OCI-LY7 (cell line): Measurements from ENCODE around the gene NBEA. TPM values are rescaled to one million over a fixed set of nuclear protein-coding genes. Genes with fewer than 3 reads are reported as not detected.

Source experiments
- BruUV-seq: library from RNA; stranded (reverse); fragments of 400-500 nt; replicated peaks from 2 replicates; lab custom pipeline; 2021; lab: Mats Ljungman, UMichigan
- CTCF ChIA-PET: fragments of 300-600 bp; sonication (Branson Sonifier 250); formaldehyde crosslinking; loops from one replicate; lab custom pipeline; 2022; ENCODE audit warnings: antibody characterized with exemption; ENCODE audit not compliant: unreplicated experiment; lab: Charles Lee
- POLR2A ChIA-PET: fragments of 300-600 bp; sonication (Branson Sonifier 250); formaldehyde crosslinking; loops from one replicate; lab custom pipeline; 2022; ENCODE audit warnings: antibody characterized with exemption; lab: Charles Lee
- DNase-seq: peaks from one replicate; pipeline ENCODE4 v3.0.0-alpha.2; 2015; ENCODE audit warnings: low spot score
- H2AFZ ChIP-seq: fragments of 200-600 bp; sonication (generic), shearing (Covaris generic); 2 replicates; pipeline ENCODE4 v1.6.1; 2014; ENCODE audit warnings: mild to moderate bottlenecking, antibody characterized with exemption, low read length, moderate library complexity
- H3K27ac ChIP-seq: fragments of 200-600 bp; sonication (generic); 2 replicates; pipeline ENCODE4 v1.5.1; 2014; ENCODE audit warnings: mixed run types, low read depth, mild to moderate bottlenecking, moderate library complexity, low read length, inconsistent platforms; ENCODE audit not compliant: poor library complexity, severe bottlenecking
- H3K36me3 ChIP-seq: fragments of 200-600 bp; sonication (generic); 2 replicates; pipeline ENCODE4 v1.6.1; 2014; ENCODE audit warnings: mild to moderate bottlenecking, antibody characterized with exemption, low read length, moderate library complexity, mixed read lengths; ENCODE audit not compliant: insufficient read depth
- H3K4me1 ChIP-seq: fragments of 200-600 bp; sonication (generic); 2 replicates; pipeline ENCODE4 v1.5.1; 2014; ENCODE audit warnings: mild to moderate bottlenecking, low read length; ENCODE audit not compliant: insufficient read depth, poor library complexity, severe bottlenecking
- H3K4me2 ChIP-seq: fragments of 200-600 bp; sonication (generic); 2 replicates; pipeline ENCODE4 v1.6.1; 2014; ENCODE audit warnings: mild to moderate bottlenecking, low read length
- H3K4me3 ChIP-seq: fragments of 200-600 bp; sonication (generic); 2 replicates; pipeline ENCODE4 v1.5.1; 2014; ENCODE audit warnings: mild to moderate bottlenecking, low read depth, low read length; ENCODE audit not compliant: poor library complexity, severe bottlenecking
- H3K79me2 ChIP-seq: fragments of 200-600 bp; sonication (generic); 2 replicates; pipeline ENCODE4 v1.6.1; 2016; ENCODE audit warnings: low read depth, mild to moderate bottlenecking, low read length, moderate library complexity, mixed read lengths; ENCODE audit not compliant: insufficient read depth
- H3K9me2 ChIP-seq: fragments of 200-600 bp; sonication (generic); 2 replicates; pipeline ENCODE4 v1.6.1; 2016; ENCODE audit warnings: mild to moderate bottlenecking, low read length, mixed read lengths; ENCODE audit not compliant: insufficient read depth
- H3K9me3 ChIP-seq: fragments of 200-600 bp; sonication (generic); 2 replicates; pipeline ENCODE4 v1.6.1; 2014; ENCODE audit warnings: mild to moderate bottlenecking, mixed run types, low read length, mixed read lengths
- H4K20me1 ChIP-seq: fragments of 200-600 bp; sonication (generic); 2 replicates; pipeline ENCODE4 v1.6.1; 2014; ENCODE audit warnings: mild to moderate bottlenecking, antibody characterized with exemption, low read length, moderate library complexity, mixed read lengths; ENCODE audit not compliant: insufficient read depth
- EZH2phosphoT487 ChIP-seq: fragments of 200-600 bp; sonication (generic); IDR thresholded peaks from 2 replicates; pipeline ENCODE4 v1.6.1; 2018; ENCODE audit warnings: low read depth, borderline replicate concordance, mild to moderate bottlenecking, mixed run types, antibody characterized with exemption, low read length, moderate library complexity, mixed read lengths
- intact Hi-C: fragments of 100-400 bp; cut with micrococcal nuclease; formaldehyde crosslinking; loops from one replicate; pipeline ENCODE4 v1.10.0; 2022; ENCODE audit not compliant: unreplicated experiment
- total RNA-seq, 2 experiments: library from RNA; depleted of rRNA in 1 of 2; stranded (reverse); fragments of >200 nt in 1 of 2; shearing (Covaris generic) in 1 of 2; gene quantifications; 2 replicates each; pipeline ENCODE4 v1.2.3, GENCODE V29; 2014 to 2022
- TF ChIP-seq, protein P1 (sequence below): fragments of 200-600 bp; sonication (generic); conservative IDR thresholded peaks from 2 replicates; pipeline ENCODE4 v1.5.1; 2014; ENCODE audit warnings: mild to moderate bottlenecking, antibody characterized with exemption, low read length, moderate library complexity, mixed read lengths

NBEA gene
- total RNA-seq, 2 experiments from 2014 or later, result 3.6 to 11.0 TPM

DNA sequence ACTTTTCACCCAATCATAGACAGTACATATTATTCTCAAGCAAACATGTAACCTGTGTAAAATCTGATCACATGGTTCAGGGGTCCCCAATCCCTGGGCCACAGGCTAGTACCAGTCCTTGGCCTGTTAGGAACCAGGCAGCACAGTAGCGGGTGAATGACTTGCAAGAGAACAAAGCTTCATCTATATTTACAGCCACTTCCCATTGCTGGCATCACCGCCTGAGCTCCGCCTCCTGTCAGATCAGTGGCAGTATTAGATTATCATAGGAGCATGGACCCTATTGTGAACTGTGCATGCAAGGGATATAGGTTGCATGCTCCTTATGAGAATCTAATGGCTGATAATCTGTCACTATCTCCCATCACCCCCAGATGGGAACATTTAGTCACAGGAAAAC, 401.3 kb downstream of the NBEA start:
- H2AFZ ChIP-seq, result no peak overlapping the region
- ChIA-PET CTCF (no interaction called here), POLR2A (no interaction called here)
- no peaks in the 10 kb centered on the region for H4K20me1 ChIP-seq
- H3K27ac ChIP-seq, result no peak overlapping the region
- no peak overlapping the region for H3K4me3 ChIP-seq
- BruUV-seq, result no TSS peak
- H3K36me3 ChIP-seq, result no peaks in the 10 kb centered on the region
- no peaks in the 10 kb centered on the region for H3K9me2 ChIP-seq
- no peaks in the 10 kb centered on the region for H3K79me2 ChIP-seq
- intact Hi-C loops, result no loop called here
- no peak overlapping the region for H3K4me2 ChIP-seq
- no peak for DNase-seq
- TF ChIP-seq, protein P1, sequence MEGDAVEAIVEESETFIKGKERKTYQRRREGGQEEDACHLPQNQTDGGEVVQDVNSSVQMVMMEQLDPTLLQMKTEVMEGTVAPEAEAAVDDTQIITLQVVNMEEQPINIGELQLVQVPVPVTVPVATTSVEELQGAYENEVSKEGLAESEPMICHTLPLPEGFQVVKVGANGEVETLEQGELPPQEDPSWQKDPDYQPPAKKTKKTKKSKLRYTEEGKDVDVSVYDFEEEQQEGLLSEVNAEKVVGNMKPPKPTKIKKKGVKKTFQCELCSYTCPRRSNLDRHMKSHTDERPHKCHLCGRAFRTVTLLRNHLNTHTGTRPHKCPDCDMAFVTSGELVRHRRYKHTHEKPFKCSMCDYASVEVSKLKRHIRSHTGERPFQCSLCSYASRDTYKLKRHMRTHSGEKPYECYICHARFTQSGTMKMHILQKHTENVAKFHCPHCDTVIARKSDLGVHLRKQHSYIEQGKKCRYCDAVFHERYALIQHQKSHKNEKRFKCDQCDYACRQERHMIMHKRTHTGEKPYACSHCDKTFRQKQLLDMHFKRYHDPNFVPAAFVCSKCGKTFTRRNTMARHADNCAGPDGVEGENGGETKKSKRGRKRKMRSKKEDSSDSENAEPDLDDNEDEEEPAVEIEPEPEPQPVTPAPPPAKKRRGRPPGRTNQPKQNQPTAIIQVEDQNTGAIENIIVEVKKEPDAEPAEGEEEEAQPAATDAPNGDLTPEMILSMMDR, result no peak
- no peak for TF ChIP-seq EZH2phosphoT487
- no peaks in the 10 kb centered on the region for H3K4me1 ChIP-seq
- no peaks in the 10 kb centered on the region for H3K9me3 ChIP-seq

DNA sequence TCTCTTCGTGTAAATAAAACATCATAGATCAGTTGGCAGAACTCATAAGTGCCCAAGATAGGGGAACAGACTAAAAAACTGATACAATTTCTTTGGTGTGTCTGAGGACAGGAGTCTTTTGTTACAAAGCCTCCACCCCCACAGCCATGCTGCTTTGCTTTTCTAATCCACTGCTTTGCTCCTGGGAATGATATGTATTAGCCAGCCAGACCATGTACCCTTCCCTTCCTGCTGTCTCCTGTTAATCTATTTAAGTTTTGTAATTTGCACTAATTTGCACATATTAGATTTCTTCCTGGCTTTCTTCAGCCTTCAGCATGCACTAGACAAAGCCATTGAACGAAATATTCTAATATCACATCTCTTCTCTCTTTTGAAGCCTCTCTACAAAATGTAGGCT, 403.9 kb downstream of the NBEA start:
- no peak for TF ChIP-seq EZH2phosphoT487
- TF ChIP-seq, protein P1, result no peak
- Histone ChIP-seq H3K79me2 (no peaks in the 10 kb centered on the region), H3K9me3 (no peaks in the 10 kb centered on the region), H3K4me1 (no peaks in the 10 kb centered on the region), H3K27ac (no peak overlapping the region), H3K36me3 (no peaks in the 10 kb centered on the region), H4K20me1 (no peaks in the 10 kb centered on the region), H3K4me3 (no peak overlapping the region), H3K9me2 (no peaks in the 10 kb centered on the region), H3K4me2 (no peak overlapping the region), H2AFZ (no peak overlapping the region)
- no peak for DNase-seq
- intact Hi-C loops, result no loop called here
- BruUV-seq, result no TSS peak
- ChIA-PET POLR2A (no interaction called here), CTCF (no interaction called here)

DNA sequence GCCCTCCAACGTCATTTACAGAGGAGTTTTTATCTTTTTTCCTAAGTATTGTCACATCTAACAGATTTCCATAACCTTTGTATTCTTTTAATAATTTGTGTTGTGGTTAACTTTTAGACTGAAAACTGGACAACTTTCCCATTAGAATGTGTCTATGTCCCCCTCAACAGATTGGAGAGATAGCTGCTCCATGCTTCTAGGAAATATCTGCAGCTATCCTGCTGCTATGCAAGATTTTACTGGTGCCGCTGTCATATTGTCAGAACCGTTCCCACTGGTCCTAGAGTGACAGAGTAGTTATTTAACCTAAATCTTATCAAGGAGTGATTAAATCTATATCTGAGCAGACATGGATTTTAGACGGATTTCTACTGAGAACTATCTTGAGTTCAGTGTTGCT, 404.4 kb downstream of the NBEA start:
- intact Hi-C loops, result no loop called here
- CTCF ChIA-PET, result no interaction called here
- no peak for TF ChIP-seq EZH2phosphoT487
- TF ChIP-seq, protein P1, result no peak
- BruUV-seq, result no TSS peak
- Histone ChIP-seq H4K20me1 (no peaks in the 10 kb centered on the region), H3K9me2 (no peaks in the 10 kb centered on the region), H3K9me3 (no peaks in the 10 kb centered on the region), H3K27ac (no peak overlapping the region), H3K4me2 (no peak overlapping the region), H2AFZ (no peak overlapping the region), H3K4me1 (no peaks in the 10 kb centered on the region), H3K36me3 (no peaks in the 10 kb centered on the region), H3K79me2 (no peaks in the 10 kb centered on the region), H3K4me3 (no peak overlapping the region)
- no peak for DNase-seq
- POLR2A ChIA-PET, result no interaction called here
